ENCODE data around the gene TWIST1.

DNA sequence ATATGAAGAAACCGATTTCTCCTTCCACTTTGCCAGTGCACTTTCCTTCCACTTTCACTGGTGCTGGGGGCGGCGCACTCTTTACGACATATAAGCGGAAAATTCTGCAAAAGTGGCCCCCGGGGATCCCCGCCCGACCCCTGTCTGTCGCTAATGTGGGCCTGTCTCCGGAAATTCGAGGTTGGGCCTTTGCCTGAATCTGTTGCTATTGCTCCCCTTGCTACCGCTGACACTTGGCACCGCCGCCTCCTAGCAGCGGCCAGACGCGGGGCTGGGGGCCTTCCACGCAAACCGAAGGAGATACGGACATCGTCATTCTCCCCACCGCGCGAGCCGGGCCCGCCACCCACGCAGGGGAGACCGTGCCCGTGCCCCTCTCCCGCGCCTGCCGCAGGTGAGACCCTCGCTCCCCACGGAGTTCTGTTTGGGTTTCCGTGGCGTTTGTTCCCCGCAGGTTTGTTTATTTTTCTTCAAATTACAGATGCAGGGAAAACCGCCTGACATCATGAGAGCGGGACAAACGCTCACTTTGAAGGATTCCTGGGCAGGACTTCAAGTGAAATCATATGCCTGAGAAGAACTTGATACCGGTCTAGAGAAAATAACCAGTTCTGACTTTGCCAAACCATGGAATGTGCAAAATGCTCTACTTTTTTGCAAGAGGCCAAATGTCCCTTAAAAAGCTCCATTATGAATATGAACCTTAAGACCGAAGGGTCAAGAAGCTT, 5.0 kb downstream of the TWIST1 start:
- TF ChIP-seq, protein P1, sequence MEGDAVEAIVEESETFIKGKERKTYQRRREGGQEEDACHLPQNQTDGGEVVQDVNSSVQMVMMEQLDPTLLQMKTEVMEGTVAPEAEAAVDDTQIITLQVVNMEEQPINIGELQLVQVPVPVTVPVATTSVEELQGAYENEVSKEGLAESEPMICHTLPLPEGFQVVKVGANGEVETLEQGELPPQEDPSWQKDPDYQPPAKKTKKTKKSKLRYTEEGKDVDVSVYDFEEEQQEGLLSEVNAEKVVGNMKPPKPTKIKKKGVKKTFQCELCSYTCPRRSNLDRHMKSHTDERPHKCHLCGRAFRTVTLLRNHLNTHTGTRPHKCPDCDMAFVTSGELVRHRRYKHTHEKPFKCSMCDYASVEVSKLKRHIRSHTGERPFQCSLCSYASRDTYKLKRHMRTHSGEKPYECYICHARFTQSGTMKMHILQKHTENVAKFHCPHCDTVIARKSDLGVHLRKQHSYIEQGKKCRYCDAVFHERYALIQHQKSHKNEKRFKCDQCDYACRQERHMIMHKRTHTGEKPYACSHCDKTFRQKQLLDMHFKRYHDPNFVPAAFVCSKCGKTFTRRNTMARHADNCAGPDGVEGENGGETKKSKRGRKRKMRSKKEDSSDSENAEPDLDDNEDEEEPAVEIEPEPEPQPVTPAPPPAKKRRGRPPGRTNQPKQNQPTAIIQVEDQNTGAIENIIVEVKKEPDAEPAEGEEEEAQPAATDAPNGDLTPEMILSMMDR (IDR thresholded peaks at IDR 0.05) = no peak
- no peak for TF ChIP-seq POLR2AphosphoS5 (IDR thresholded peaks at IDR 0.05; ENCODE audit: low read depth, low read length)
- TF ChIP-seq, protein P2, sequence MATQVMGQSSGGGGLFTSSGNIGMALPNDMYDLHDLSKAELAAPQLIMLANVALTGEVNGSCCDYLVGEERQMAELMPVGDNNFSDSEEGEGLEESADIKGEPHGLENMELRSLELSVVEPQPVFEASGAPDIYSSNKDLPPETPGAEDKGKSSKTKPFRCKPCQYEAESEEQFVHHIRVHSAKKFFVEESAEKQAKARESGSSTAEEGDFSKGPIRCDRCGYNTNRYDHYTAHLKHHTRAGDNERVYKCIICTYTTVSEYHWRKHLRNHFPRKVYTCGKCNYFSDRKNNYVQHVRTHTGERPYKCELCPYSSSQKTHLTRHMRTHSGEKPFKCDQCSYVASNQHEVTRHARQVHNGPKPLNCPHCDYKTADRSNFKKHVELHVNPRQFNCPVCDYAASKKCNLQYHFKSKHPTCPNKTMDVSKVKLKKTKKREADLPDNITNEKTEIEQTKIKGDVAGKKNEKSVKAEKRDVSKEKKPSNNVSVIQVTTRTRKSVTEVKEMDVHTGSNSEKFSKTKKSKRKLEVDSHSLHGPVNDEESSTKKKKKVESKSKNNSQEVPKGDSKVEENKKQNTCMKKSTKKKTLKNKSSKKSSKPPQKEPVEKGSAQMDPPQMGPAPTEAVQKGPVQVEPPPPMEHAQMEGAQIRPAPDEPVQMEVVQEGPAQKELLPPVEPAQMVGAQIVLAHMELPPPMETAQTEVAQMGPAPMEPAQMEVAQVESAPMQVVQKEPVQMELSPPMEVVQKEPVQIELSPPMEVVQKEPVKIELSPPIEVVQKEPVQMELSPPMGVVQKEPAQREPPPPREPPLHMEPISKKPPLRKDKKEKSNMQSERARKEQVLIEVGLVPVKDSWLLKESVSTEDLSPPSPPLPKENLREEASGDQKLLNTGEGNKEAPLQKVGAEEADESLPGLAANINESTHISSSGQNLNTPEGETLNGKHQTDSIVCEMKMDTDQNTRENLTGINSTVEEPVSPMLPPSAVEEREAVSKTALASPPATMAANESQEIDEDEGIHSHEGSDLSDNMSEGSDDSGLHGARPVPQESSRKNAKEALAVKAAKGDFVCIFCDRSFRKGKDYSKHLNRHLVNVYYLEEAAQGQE (IDR thresholded peaks at IDR 0.05; ENCODE audit: insufficient read depth in 1 of 2, low read depth in 2 of 2, low read length in 1 of 2) = no peak
